ENCODE measurements around the gene PIMREG.

PIMREG gene

DNA sequence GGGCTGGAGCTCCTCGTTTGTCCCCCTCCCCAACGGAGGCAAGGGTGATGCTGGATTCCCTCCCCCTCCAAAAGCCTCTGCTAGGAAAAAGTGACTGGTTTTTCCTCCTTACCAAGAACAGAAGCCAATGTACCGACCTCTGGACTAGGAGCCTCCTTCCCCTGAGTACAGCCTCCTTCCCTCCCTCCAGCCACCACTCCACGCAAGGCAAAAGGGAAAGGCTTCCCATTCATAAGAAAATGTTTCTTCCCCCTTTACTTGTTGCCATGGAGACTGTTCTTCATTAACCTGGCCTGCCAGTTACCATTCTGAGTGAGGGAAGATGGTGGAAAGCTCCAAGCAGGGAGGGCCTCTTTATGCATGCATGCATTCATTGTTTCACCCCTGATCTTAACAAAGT is 4.3 kb upstream of the PIMREG start:
- no peak for DNase-seq

- no peak for DNase-seq
These were observed 1.5 kb upstream of the PIMREG start for GRCh38 chr17:6442775-6443174.

GRCh38 chr17:6444571-6445335 is 498 bp downstream of the PIMREG start:
- no peak for DNase-seq

GRCh38 chr17:6446516-6447100 is 2.4 kb downstream of the PIMREG start:
- no peak for DNase-seq

DNA sequence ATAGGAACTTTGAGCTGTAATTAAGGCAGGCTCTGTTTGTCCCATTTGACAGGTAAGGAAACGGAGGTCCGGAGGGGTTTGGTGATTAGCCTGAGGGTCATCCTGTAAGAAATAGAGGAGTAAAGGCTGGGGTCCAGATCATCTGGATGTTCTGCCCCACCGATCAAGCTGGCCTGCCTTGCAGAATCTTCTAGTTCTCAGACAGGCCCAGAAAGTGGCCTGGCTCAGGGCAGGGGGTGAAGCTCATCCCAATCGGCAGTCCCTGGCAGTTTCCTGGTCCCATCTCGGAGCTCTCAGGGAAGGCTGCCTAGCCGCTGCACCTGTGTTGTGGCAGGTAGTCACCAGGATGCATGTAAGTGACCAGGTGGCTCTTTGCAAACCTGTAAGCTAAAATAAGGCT is 4.2 kb downstream of the PIMREG start:
- no peak for DNase-seq

GRCh38 chr17:6449307-6449706 is 5.1 kb downstream of the PIMREG start:
- no peak for DNase-seq

DNA sequence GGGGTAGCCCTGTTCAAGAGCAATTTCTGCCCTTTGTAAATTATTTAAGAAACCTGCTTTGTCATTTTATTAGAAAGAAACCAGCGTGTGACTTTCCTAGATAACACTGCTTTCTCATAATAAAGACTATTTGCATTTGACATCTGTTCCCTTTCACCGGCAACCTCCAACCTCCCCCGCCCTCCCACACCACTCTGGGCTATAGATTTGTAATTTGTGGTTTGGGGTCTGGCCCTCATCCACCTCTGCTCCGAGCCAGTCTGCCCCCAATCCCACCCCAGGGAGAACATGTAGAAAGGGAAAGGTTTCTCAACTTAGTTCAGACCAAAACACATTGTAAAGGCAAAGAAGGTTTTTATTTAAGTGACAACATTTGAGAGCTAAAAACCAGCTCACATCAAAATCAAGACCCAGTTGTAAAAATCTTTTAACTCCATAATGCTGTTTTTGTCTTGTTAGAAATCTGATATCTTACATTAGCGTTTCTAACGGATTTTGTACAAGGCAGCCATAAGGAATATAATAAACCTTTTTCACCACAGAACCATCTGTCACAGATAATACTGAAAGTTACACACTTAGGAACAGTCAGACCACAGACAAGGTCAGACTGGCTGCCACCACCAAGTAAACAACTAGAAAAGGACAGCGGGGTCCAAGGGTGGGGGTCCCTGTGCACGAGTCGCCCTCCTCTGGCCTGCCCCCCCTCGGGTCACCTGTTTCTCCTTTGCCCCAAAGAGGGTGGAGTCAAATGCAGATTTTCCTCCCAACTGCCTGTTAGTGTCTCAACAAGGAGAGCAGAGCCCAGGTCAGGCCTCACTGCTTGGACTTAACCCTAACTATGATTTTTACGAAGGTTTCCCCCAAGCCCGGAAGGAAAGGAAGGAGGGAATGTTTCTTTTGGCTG is 6.9 kb downstream of the PIMREG start:
- no peak for DNase-seq

- no peak for DNase-seq
These were observed 8.4 kb downstream of the PIMREG start for GRCh38 chr17:6452471-6453266.

DNA sequence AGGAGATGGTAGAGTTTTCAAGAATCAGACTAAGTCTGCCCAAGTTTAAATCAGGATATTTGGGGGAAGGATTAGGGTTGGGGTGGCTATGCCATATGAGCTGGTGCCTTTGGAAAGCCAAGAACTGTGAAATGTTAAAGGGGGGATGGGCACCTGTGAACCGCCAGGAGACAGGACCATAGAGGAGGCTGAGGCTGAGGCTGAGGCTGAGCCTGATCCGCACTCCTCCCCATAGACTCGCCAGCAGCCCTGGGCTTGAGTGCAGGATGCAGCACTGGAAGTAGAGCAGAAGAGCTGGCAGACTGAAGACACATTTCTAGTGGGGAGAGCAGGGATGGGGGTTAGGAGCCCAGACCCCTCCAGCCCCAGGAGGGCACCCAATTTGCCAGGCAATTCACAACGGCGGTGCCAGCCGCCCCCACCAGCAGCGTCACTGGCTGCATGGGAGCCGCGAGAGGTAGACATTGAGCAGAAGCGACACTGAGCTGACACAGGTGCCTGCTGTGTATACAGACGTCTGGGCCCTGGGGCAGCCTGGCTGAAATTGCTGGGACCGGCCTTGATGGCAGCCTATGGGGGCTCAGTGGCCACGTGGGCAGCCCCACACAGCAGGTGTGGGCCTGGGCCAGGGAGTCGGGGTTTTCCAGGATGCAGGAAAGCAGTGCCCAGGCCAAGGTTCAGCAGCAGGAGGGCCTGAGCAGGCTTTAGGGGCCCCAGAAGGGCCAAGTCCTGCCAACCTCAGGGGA is 9.2 kb downstream of the PIMREG start:
- no peak for DNase-seq

GRCh38 chr17:6454495-6455320 is 10.5 kb downstream of the PIMREG start:
- DNase-seq, result peak in 1 of 4 experiments; percentile 31

DNA sequence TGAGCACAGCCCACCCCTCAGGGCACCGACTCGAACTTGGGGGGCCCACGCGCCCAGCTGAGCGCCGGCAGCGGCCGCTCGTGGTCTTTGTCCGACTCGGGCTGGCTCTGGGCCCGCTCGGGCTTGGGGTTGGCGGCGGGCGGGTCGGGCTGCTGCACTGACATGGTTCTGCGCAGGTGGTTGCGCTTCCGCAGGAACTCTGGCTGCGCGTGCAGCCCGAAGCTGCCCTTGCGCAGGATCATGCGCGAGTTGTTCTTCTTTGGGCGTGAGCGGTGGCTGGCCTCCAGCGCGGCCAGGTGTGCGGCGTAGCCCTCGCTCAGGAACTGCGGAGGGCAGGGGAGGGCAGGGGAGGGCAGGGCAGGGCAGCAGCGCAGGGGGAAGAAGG is 11.1 kb downstream of the PIMREG start:
- peak in 2 of 4 experiments; percentile 22 to 48 for DNase-seq

DNA sequence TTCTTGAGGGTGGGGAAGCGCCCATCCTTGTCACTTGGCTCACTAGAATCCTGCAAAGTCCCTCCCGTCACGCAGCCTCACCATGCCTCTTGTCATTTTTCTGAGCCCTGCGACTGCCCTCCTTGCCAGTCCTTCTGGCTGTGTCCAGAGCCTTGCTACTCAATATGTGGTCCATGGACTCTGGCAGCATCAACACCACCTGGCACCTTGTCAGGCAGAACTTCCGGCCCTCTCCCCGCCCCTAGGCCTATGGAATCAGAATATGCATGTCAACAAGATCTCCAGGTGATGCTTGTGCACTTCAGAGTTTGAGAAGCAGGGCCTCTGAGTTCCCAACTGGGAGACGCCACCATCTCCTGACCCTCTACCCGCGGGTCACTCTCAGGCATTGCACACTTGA is 12.1 kb downstream of the PIMREG start:
- DNase-seq, result no peak

- DNase-seq, result no peak
These were observed 12.8 kb downstream of the PIMREG start for GRCh38 chr17:6456914-6457687.

DNA sequence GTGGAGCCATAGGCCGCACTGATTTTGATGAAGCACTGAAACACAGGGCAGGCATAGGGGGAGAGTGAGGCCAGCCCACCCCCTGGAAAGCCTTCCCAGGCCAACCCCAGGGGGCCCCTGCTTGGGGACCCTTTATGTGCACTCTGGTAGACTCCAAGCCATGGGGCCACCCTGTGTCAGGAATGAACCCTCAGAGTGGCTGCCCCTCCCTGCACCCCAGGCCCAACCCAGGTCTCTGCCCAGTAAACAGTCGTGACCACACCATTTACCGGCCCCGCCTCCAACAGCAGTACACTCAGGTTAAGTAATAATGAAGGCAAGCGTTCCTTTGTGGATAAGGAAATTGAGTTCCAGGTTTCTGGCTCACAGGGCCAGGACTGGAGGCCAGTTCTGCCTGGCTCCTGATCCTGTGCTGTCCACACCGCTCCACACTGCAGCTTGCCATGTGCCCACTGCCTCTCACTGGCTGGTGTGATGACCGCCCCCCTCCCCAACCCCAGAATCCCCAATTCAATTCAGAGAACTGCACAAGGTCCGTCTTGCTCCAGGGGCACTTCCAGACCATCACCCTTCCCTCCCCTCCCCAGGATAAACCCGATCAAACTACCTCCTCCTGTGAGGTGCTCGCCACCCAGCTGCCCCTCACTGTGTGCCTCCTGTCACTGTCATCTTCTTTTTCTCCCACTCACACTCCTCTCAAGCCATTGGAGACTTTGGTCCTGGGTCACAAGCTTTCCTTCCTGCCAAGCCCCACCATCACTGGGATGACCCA is 13.6 kb downstream of the PIMREG start:
- DNase-seq, result no peak

- no peak for DNase-seq
These were observed 14.2 kb downstream of the PIMREG start for GRCh38 chr17:6458460-6458950.

DNA sequence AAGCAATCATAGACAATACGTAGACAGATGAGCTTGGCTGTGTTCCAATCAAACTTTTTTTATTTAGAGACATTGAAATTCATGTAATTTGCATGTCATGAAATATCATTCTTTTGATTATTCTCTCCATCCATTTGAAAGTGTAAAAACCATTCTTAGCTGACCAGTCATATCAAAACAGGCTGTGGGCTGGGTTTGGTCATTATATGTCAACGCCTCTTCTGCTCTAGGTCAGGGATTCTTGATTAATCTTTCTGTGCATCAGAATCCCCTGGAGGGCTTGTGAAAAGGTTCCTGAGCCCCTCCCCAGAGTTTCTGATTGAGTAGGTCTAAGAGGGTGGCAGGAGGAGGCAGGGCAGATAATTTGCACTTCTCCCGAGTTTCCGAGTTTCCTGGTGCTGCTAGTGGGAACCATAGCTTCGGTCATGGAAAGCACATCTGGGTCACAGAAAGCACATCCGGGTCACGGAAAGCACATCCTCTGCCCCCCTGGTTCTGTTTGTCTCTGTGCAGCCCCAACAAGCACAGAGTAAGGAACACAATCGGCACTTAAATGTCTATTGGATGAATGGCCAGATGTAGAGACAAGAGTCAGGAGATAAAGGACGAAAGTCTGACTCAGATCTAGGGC is 16.4 kb downstream of the PIMREG start:
- DNase-seq, result no peak

DNA sequence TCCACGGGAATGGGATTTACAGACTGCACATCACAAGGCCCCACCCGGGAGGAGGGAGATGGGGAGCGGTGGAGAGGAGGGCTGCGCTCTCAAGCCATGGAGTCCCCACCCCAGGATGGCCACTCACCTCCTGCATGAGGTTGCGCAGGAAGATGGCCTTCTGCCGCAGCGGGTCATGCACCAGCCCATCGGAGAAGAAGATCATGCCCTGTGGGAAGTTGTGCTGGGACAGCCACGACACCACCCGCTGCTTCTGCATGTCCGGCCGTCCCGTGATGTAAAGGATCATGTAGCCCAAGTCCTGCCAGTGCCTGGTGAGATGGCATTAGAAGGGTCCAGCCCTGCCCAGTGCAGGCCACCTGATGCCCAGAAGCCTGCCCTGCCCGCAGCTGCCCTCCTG is 17.0 kb downstream of the PIMREG start:
- DNase-seq, result no peak

DNA sequence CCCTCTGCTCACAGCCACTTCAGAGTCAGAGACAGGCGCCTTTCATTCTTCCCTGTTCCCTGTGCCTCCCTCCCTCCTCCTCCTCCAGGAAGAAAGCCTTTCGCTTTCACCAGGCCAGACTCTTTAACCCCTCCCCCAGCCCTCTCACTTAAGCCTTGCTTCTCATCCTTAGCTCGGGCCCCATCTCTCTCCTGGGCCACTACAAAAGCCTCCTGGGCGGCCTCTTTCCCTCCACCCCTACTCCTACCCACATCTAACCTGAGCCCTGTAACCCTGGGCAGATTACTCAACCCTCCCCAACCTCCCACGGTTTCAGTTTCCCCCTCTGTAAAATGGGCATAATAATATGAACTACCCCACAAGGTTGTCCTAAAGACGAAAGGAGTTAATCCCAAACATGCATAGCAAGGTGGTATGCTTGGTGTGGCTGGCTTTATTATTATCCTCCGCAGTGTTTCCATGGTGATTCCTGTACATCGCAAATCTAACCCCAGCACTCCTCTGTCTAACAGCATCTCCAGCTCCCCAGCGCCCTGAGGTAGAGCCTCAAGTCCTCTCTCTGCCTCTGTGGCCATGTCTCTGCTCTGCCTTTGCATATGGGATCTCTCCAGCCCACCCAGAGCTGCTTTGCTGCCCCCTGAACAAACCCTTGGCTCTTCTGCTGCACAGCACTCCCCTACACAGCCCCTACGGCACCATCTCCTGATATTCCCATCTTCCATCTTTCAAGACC is 17.7 kb downstream of the PIMREG start:
- DNase-seq, result no peak

Data from activated naive CD4-positive, alpha-beta T cell (primary cell).